ENCODE results near the gene ENTPD6. TPM values are rescaled to one million over a fixed set of nuclear protein-coding genes. Genes with fewer than 3 reads are reported as not detected.
"Not testable (repeated sequence)": the region's sequence is repeated elsewhere in the genome, so short reads cannot be mapped to it uniquely, and the experiment has no call there.

The ENTPD6 gene
- polyA plus RNA-seq, 1 donor from 2014 or later = 143 TPM

GRCh38 chr20:25160897-25161296, 34.6 kb upstream of the ENTPD6 start:
- Histone ChIP-seq H3K9ac (ENCODE audit: low read length) (no peak overlapping the region), H3K4me3 (ENCODE audit: low read length) (no peak overlapping the region), H3K9me3 (ENCODE audit: low read length) (no peaks in the 10 kb centered on the region), H3K9me2 (ENCODE audit: insufficient read depth, low read length) (no peaks in the 10 kb centered on the region), H3K79me2 (replicated peaks; ENCODE audit: insufficient read depth, low read length) (no peaks in the 10 kb centered on the region), H3F3A (ENCODE audit: insufficient read depth, low read length, poor library complexity, severe bottlenecking) (no peaks in the 10 kb centered on the region), H3K27me3 (ENCODE audit: insufficient read depth, low read depth, low read length) (no peaks in the 10 kb centered on the region), H2AFZ (ENCODE audit: low read depth, low read length) (no peak overlapping the region), H3K4me2 (ENCODE audit: low read length) (no peak overlapping the region), H4K20me1 (ENCODE audit: insufficient read depth) (no peaks in the 10 kb centered on the region), H3K27ac (ENCODE audit: low read length) (no peak overlapping the region), H3K36me3 (ENCODE audit: insufficient read depth, low read length) (no peaks in the 10 kb centered on the region)
- TF ChIP-seq EP300 (conservative IDR thresholded peaks at IDR 0.05; ENCODE audit: poor library complexity, severe bottlenecking) (no peak), POLR2AphosphoS5 (IDR thresholded peaks at IDR 0.05) (no peak), TAF1 (IDR thresholded peaks at IDR 0.05; ENCODE audit: low read depth) (no peak), RAD21 (conservative IDR thresholded peaks at IDR 0.05) (no peak), MXI1 (conservative IDR thresholded peaks at IDR 0.05; ENCODE audit: poor library complexity, severe bottlenecking) (no peak), SMC3 (conservative IDR thresholded peaks at IDR 0.05; ENCODE audit: poor library complexity) (no peak), EZH2 (IDR thresholded peaks at IDR 0.05; ENCODE audit: borderline replicate concordance, insufficient read depth, low read length, poor library complexity, severe bottlenecking) (no peak)
- TF ChIP-seq, protein P1, sequence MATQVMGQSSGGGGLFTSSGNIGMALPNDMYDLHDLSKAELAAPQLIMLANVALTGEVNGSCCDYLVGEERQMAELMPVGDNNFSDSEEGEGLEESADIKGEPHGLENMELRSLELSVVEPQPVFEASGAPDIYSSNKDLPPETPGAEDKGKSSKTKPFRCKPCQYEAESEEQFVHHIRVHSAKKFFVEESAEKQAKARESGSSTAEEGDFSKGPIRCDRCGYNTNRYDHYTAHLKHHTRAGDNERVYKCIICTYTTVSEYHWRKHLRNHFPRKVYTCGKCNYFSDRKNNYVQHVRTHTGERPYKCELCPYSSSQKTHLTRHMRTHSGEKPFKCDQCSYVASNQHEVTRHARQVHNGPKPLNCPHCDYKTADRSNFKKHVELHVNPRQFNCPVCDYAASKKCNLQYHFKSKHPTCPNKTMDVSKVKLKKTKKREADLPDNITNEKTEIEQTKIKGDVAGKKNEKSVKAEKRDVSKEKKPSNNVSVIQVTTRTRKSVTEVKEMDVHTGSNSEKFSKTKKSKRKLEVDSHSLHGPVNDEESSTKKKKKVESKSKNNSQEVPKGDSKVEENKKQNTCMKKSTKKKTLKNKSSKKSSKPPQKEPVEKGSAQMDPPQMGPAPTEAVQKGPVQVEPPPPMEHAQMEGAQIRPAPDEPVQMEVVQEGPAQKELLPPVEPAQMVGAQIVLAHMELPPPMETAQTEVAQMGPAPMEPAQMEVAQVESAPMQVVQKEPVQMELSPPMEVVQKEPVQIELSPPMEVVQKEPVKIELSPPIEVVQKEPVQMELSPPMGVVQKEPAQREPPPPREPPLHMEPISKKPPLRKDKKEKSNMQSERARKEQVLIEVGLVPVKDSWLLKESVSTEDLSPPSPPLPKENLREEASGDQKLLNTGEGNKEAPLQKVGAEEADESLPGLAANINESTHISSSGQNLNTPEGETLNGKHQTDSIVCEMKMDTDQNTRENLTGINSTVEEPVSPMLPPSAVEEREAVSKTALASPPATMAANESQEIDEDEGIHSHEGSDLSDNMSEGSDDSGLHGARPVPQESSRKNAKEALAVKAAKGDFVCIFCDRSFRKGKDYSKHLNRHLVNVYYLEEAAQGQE (IDR thresholded peaks at IDR 0.05; ENCODE audit: borderline replicate concordance) = no peak
- TF ChIP-seq, protein P2, sequence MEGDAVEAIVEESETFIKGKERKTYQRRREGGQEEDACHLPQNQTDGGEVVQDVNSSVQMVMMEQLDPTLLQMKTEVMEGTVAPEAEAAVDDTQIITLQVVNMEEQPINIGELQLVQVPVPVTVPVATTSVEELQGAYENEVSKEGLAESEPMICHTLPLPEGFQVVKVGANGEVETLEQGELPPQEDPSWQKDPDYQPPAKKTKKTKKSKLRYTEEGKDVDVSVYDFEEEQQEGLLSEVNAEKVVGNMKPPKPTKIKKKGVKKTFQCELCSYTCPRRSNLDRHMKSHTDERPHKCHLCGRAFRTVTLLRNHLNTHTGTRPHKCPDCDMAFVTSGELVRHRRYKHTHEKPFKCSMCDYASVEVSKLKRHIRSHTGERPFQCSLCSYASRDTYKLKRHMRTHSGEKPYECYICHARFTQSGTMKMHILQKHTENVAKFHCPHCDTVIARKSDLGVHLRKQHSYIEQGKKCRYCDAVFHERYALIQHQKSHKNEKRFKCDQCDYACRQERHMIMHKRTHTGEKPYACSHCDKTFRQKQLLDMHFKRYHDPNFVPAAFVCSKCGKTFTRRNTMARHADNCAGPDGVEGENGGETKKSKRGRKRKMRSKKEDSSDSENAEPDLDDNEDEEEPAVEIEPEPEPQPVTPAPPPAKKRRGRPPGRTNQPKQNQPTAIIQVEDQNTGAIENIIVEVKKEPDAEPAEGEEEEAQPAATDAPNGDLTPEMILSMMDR (IDR thresholded peaks at IDR 0.05; ENCODE audit: poor library complexity, severe bottlenecking) = no peak

GRCh38 chr20:25165128-25165527, 30.4 kb upstream of the ENTPD6 start:
- Histone ChIP-seq H3K9ac (ENCODE audit: low read length) (no peak overlapping the region), H3K9me3 (ENCODE audit: low read length) (no peaks in the 10 kb centered on the region), H3K4me2 (ENCODE audit: low read length) (no peak overlapping the region), H4K20me1 (ENCODE audit: insufficient read depth) (no peaks in the 10 kb centered on the region), H3K9me2 (ENCODE audit: insufficient read depth, low read length) (no peaks in the 10 kb centered on the region), H3K36me3 (ENCODE audit: insufficient read depth, low read length) (no peaks in the 10 kb centered on the region), H3K4me3 (ENCODE audit: low read length) (no peak overlapping the region), H2AFZ (ENCODE audit: low read depth, low read length) (no peak overlapping the region), H3K27me3 (ENCODE audit: insufficient read depth, low read depth, low read length) (no peaks in the 10 kb centered on the region), H3K27ac (ENCODE audit: low read length) (no peak overlapping the region), H3F3A (ENCODE audit: insufficient read depth, low read length, poor library complexity, severe bottlenecking) (no peaks in the 10 kb centered on the region), H3K79me2 (replicated peaks; ENCODE audit: insufficient read depth, low read length) (no peaks in the 10 kb centered on the region)
- TF ChIP-seq, protein P2 (IDR thresholded peaks at IDR 0.05; ENCODE audit: poor library complexity, severe bottlenecking) = no peak
- TF ChIP-seq TAF1 (IDR thresholded peaks at IDR 0.05; ENCODE audit: low read depth) (no peak), EZH2 (IDR thresholded peaks at IDR 0.05; ENCODE audit: borderline replicate concordance, insufficient read depth, low read length, poor library complexity, severe bottlenecking) (no peak), EP300 (conservative IDR thresholded peaks at IDR 0.05; ENCODE audit: poor library complexity, severe bottlenecking) (no peak), POLR2AphosphoS5 (IDR thresholded peaks at IDR 0.05) (no peak), SMC3 (conservative IDR thresholded peaks at IDR 0.05; ENCODE audit: poor library complexity) (no peak), RAD21 (conservative IDR thresholded peaks at IDR 0.05) (no peak), MXI1 (conservative IDR thresholded peaks at IDR 0.05; ENCODE audit: poor library complexity, severe bottlenecking) (no peak)
- TF ChIP-seq, protein P1 (IDR thresholded peaks at IDR 0.05; ENCODE audit: borderline replicate concordance) = no peak

- not testable (repeated sequence) for H4K20me1 ChIP-seq (ENCODE audit: insufficient read depth); H3K4me2 ChIP-seq (ENCODE audit: low read length); H3K27me3 ChIP-seq (ENCODE audit: insufficient read depth, low read depth, low read length); H3K9me2 ChIP-seq (ENCODE audit: insufficient read depth, low read length); H3F3A ChIP-seq (ENCODE audit: insufficient read depth, low read length, poor library complexity, severe bottlenecking); H3K4me3 ChIP-seq (ENCODE audit: low read length); H3K36me3 ChIP-seq (ENCODE audit: insufficient read depth, low read length); H2AFZ ChIP-seq (ENCODE audit: low read depth, low read length); H3K9me3 ChIP-seq (ENCODE audit: low read length); H3K27ac ChIP-seq (ENCODE audit: low read length); H3K9ac ChIP-seq (ENCODE audit: low read length); H3K79me2 ChIP-seq (replicated peaks; ENCODE audit: insufficient read depth, low read length)
These were observed 29.3 kb upstream of the ENTPD6 start for GRCh38 chr20:25166105-25166782.
